NT2/D1 (cell line): ENCODE data around the gene PLEKHF1.

Experiments used
- SUZ12 ChIP-seq: IDR thresholded peaks from 2 replicates; pipeline ENCODE4 v1.6.1; 2011; ENCODE audit not compliant: insufficient read length, insufficient read depth; ENCODE audit errors: extremely low read depth
- YY1 ChIP-seq: IDR thresholded peaks from 2 replicates; pipeline ENCODE4 v1.6.1; 2011; ENCODE audit not compliant: insufficient read length, insufficient read depth

- TF ChIP-seq SUZ12 = no peak
- TF ChIP-seq YY1 = no peak
Measured at GRCh38 chr19:29641597-29641996, 23.7 kb upstream of the PLEKHF1 start.
